ENCODE data around the gene GNPTG.
A peak's percentile ranks its signal among the peaks of the same experiment; 100 is the strongest.

The GNPTG gene

GRCh38 chr16:1340730-1341494, 10.8 kb upstream of the GNPTG start:
- DNase-seq (ENCODE audit: low spot score) (no peak), ATAC-seq (ENCODE audit: low read depth) (no peak)
- Histone ChIP-seq H3K36me3 (ENCODE audit: low read depth) (no peaks in the 10 kb centered on the region), H3K4me1 (ENCODE audit: insufficient read depth, poor library complexity, severe bottlenecking) (no peaks in the 10 kb centered on the region), H3K27me3 (ENCODE audit: insufficient read depth, poor library complexity, severe bottlenecking) (peaks cover under 1% of the 10 kb centered on the region), H3K27ac (ENCODE audit: poor library complexity, severe bottlenecking) (no peak overlapping the region), H3K9me3 (ENCODE audit: severe bottlenecking) (no peaks in the 10 kb centered on the region), H3K4me3 (ENCODE audit: severe bottlenecking) (no peak overlapping the region)
- no peak for TF ChIP-seq CTCF (IDR thresholded peaks at IDR 0.05; ENCODE audit: poor library complexity, severe bottlenecking)

DNA sequence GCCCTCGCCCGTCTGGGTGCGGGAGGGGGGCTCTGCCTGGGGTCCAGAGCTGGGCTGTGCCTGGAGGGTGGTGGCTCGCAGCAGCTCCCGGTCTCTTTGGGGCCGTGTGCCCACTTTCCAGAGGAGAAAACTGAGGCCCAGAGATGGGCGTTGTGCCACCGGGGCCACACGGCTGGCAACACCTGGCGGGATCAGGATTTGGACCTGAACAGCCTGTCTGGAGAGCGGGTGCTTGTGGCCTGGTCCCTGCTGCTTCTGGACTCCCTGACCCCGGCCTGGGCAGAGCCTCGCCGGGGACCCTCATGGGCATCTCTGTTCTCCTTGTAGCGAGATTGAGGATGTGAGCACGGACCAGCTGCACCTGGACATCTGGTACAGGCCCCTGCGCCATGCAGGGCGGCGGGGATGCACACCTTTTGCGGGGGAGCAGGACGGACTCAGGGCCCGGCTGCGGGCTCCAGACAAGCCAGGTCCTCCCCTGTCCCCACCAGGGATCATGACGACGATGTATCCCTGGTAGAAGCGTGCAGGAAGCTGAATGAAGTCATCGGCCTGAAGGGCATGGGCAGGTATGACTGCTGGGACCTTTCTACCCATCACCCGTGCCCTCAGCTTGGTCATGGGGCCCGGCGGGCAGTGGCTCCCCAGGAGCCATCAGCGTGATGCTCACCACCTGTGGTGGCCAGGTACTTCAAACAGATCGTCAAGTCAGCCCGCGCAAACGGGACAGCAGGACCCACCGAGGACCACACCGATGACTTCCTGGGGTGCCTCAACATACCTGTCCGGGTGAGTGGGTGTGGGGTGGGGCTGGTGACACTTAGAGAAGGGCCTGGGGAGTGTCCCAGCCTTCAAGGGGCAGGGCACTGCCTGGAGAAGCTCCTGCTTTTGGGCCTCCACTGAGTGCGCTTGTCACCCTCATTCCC, 10.0 kb upstream of the GNPTG start:
- no peak overlapping the region for H3K4me3 ChIP-seq (ENCODE audit: severe bottlenecking)
- DNase-seq (ENCODE audit: low spot score) (no peak), ATAC-seq (ENCODE audit: low read depth) (no peak)
- H3K36me3 ChIP-seq (ENCODE audit: low read depth): no peaks in the 10 kb centered on the region
- no peaks in the 10 kb centered on the region for H3K4me1 ChIP-seq (ENCODE audit: insufficient read depth, poor library complexity, severe bottlenecking)
- H3K9me3 ChIP-seq (ENCODE audit: severe bottlenecking): no peaks in the 10 kb centered on the region
- H3K27me3 ChIP-seq (ENCODE audit: insufficient read depth, poor library complexity, severe bottlenecking): no peaks in the 10 kb centered on the region
- no peak for TF ChIP-seq CTCF (IDR thresholded peaks at IDR 0.05; ENCODE audit: poor library complexity, severe bottlenecking)
- H3K27ac ChIP-seq (ENCODE audit: poor library complexity, severe bottlenecking): no peak overlapping the region

- H3K4me3 ChIP-seq (ENCODE audit: severe bottlenecking): no peak overlapping the region
- H3K27ac ChIP-seq (ENCODE audit: poor library complexity, severe bottlenecking): no peak overlapping the region
- peak; percentile 94 for ATAC-seq (ENCODE audit: low read depth)
- H3K9me3 ChIP-seq (ENCODE audit: severe bottlenecking): no peaks in the 10 kb centered on the region
- DNase-seq (ENCODE audit: low spot score): peak; percentile 98
- TF ChIP-seq CTCF (IDR thresholded peaks at IDR 0.05; ENCODE audit: poor library complexity, severe bottlenecking): no peak
- no peaks in the 10 kb centered on the region for H3K4me1 ChIP-seq (ENCODE audit: insufficient read depth, poor library complexity, severe bottlenecking)
- H3K36me3 ChIP-seq (ENCODE audit: low read depth): no peaks in the 10 kb centered on the region
- no peaks in the 10 kb centered on the region for H3K27me3 ChIP-seq (ENCODE audit: insufficient read depth, poor library complexity, severe bottlenecking)
These were observed 9.0 kb upstream of the GNPTG start for GRCh38 chr16:1342526-1343427.

- DNase-seq (ENCODE audit: low spot score): no peak
- Histone ChIP-seq H3K9me3 (ENCODE audit: severe bottlenecking) (no peaks in the 10 kb centered on the region), H3K4me1 (ENCODE audit: insufficient read depth, poor library complexity, severe bottlenecking) (no peaks in the 10 kb centered on the region)
These were observed 8.1 kb upstream of the GNPTG start for GRCh38 chr16:1343428-1344242.

More at GRCh38 chr16:1343428-1344242, 8.1 kb upstream of the GNPTG start:
- no peak overlapping the region for H3K4me3 ChIP-seq (ENCODE audit: severe bottlenecking)
- no peak for TF ChIP-seq CTCF (IDR thresholded peaks at IDR 0.05; ENCODE audit: poor library complexity, severe bottlenecking)
- no peaks in the 10 kb centered on the region for H3K27me3 ChIP-seq (ENCODE audit: insufficient read depth, poor library complexity, severe bottlenecking)
- H3K27ac ChIP-seq (ENCODE audit: poor library complexity, severe bottlenecking): no peak overlapping the region
- no peaks in the 10 kb centered on the region for H3K36me3 ChIP-seq (ENCODE audit: low read depth)
- no peak for ATAC-seq (ENCODE audit: low read depth)

Data from RWPE2 (cell line).